Measurements from ENCODE around the gene RABGAP1L. TPM values are rescaled to one million over a fixed set of nuclear protein-coding genes. Genes with fewer than 3 reads are reported as not detected.

Gene RABGAP1L
- total and polyA plus RNA-seq, 10 of the 15 experiments (the other 5 are each of a cell fraction or from before 2014, with no cell fraction given), result 5.8 to 194 (median 113) TPM

GRCh38 chr1:174743654-174744561 is 584.6 kb downstream of the RABGAP1L start:
- no peak overlapping the region for H3K27ac ChIP-seq (ENCODE audit: control insufficient read depth, insufficient read depth)
- no peaks in the 10 kb centered on the region for H3K27me3 ChIP-seq (replicated peaks in 1 of 2; ENCODE audit: control insufficient read depth in 2 of 2, insufficient read depth in 2 of 2, low read length in 1 of 2)
- ATAC-seq, result peak; percentile 39
- no peak for DNase-seq (ENCODE audit: low read depth, low spot score)
- RAD21 ChIA-PET (ENCODE audit: unreplicated experiment), result interaction anchor here (0.6 to 6.2 kb wide), 5 partner anchors 19 to 558 kb away, joined by 3 to 48 read pairs (median 3); no protein-coding TSS in a partner anchor
- TF ChIP-seq RAD21 (IDR thresholded peaks at IDR 0.05; ENCODE audit: insufficient read depth, low read depth, low read length), result peak; percentile 80
- TF ChIP-seq ZNF384 (IDR thresholded peaks at IDR 0.05; ENCODE audit: borderline replicate concordance, low read depth, low read length), result peak; percentile 99
- TF ChIP-seq CUX1 (IDR thresholded peaks at IDR 0.05; ENCODE audit: insufficient replicate concordance, low read depth, low read length), result peak; percentile 12
- TF ChIP-seq CBX3 (IDR thresholded peaks at IDR 0.05; ENCODE audit: borderline replicate concordance, low read depth), result no peak
- peak; percentile 65; the same call in 1 of the 2 replicates for TF ChIP-seq SMC3 (IDR thresholded peaks at IDR 0.05; ENCODE audit: borderline replicate concordance, low read length)
- TF ChIP-seq POU2F2 (IDR thresholded peaks at IDR 0.05; ENCODE audit: borderline replicate concordance, low read depth, low read length), result no peak
- TF ChIP-seq, protein P1, sequence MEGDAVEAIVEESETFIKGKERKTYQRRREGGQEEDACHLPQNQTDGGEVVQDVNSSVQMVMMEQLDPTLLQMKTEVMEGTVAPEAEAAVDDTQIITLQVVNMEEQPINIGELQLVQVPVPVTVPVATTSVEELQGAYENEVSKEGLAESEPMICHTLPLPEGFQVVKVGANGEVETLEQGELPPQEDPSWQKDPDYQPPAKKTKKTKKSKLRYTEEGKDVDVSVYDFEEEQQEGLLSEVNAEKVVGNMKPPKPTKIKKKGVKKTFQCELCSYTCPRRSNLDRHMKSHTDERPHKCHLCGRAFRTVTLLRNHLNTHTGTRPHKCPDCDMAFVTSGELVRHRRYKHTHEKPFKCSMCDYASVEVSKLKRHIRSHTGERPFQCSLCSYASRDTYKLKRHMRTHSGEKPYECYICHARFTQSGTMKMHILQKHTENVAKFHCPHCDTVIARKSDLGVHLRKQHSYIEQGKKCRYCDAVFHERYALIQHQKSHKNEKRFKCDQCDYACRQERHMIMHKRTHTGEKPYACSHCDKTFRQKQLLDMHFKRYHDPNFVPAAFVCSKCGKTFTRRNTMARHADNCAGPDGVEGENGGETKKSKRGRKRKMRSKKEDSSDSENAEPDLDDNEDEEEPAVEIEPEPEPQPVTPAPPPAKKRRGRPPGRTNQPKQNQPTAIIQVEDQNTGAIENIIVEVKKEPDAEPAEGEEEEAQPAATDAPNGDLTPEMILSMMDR (IDR thresholded peaks at IDR 0.05 in 2 of 3, conservative IDR thresholded peaks at IDR 0.05 in 1 of 3; ENCODE audit: control insufficient read depth in 2 of 3, extremely low read depth in 1 of 3, insufficient read depth in 1 of 3, low read depth in 3 of 3, low read length in 3 of 3), result peak; percentile 36 to 63 (median 41); a peak in 5 of 6 replicates
- SMC1A ChIA-PET (ENCODE audit: uncharacterized antibody, unreplicated experiment), result interaction anchor here (0.7 to 7.3 kb wide), 4 partner anchors 17 to 481 kb away, joined by 3 to 52 read pairs (median 4); no protein-coding TSS in a partner anchor
- BruUV-seq (replicated peaks), result no TSS peak
- in situ Hi-C loops (cut with MboI), result loop anchor here (10.0 to 25.0 kb wide), 3 partner anchors 657 to 1999 kb away; no protein-coding TSS in a partner anchor
- POLR2A ChIA-PET, result no interaction called here
- peak; percentile 78 for FAIRE-seq
- CTCF ChIA-PET, result interaction anchor here (0.7 to 10.2 kb wide), 9 partner anchors 9 to 974 kb away, joined by 3 to 91 read pairs (median 4); no protein-coding TSS in a partner anchor
- no peak overlapping the region for H3K9ac ChIP-seq (ENCODE audit: control insufficient read depth, insufficient read depth, low read length)
- H3K4me3 ChIP-seq, result no peak overlapping the region
- no peaks in the 10 kb centered on the region for H3K9me3 ChIP-seq (replicated peaks; ENCODE audit: control insufficient read depth, insufficient read depth, low read length)
- H4K20me1 ChIP-seq (ENCODE audit: control insufficient read depth, insufficient read depth), result no peaks in the 10 kb centered on the region
- intact Hi-C loops (cut with micrococcal nuclease; ENCODE audit: unreplicated experiment), result loop anchor here (1.0 to 10.0 kb wide), 4 partner anchors 486 to 2002 kb away; partner anchors contain the start of gene RABGAP1L
- WGBS (ENCODE audit: insufficient coverage, insufficient replicate concordance, low lambda C conversion rate, missing lambda C conversion rate), result 50% methylated on average over 3 of the region's 4 CpGs
- H3K4me1 ChIP-seq (ENCODE audit: control insufficient read depth, insufficient read depth, low read length), result peaks cover 9% of the 10 kb centered on the region; the same call in 1 of the 2 replicates
- no peak overlapping the region for H2AFZ ChIP-seq (ENCODE audit: control insufficient read depth, low read depth, low read length)
- H3K36me3 ChIP-seq (ENCODE audit: control insufficient read depth in 2 of 2, insufficient read depth in 2 of 2, low read length in 1 of 2), result no peaks in the 10 kb centered on the region
- no peak overlapping the region for H3K4me2 ChIP-seq (ENCODE audit: control insufficient read depth, insufficient read depth)
- no peaks in the 10 kb centered on the region for H3K79me2 ChIP-seq (ENCODE audit: control insufficient read depth, insufficient read depth, low read length)

Measured in GM12878 (cell line).